ENCODE data around the gene SORCS2. TPM values are rescaled to one million over a fixed set of nuclear protein-coding genes. Genes with fewer than 3 reads are reported as not detected.

The SORCS2 gene
- total RNA-seq, 1 donor = 0.27 TPM

DNA sequence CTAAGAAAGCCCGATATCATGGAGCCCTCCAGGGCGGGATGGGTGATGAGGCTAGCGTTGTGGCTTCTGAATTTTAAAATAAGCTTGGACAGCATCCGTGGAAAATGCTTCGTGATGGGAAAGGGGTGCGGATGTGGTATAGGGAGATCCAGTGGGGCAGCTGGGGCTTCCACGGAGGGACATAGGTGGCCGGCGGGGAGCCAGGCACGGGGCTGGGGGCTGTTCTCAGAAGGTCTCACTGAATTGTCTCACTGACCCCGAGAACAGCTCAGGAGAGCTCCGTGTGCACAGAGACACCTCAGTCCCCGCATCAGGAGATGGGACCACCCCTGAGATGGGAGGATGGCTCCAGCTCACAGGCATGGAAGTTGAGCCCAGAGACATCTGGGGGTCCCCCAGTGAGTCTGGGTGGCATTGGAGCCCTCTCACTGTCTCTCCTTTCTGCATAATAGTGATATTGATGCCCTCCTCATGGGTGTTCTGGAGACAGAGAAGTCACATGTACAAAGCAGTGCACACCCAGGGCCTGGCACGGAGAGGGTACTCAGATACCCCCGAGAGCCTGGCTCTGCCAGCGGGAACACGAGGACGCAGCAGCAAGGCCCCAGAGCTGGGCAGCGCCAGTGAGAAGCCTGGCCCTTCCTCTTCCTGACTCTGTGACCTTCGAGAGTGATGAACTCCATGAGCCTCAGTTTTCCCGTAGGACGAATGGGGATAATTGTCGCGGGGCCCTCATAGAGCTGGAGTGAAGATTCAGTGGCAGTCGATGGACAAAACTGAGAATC is 313.0 kb downstream of the SORCS2 start:
- TF ChIP-seq, protein P1, sequence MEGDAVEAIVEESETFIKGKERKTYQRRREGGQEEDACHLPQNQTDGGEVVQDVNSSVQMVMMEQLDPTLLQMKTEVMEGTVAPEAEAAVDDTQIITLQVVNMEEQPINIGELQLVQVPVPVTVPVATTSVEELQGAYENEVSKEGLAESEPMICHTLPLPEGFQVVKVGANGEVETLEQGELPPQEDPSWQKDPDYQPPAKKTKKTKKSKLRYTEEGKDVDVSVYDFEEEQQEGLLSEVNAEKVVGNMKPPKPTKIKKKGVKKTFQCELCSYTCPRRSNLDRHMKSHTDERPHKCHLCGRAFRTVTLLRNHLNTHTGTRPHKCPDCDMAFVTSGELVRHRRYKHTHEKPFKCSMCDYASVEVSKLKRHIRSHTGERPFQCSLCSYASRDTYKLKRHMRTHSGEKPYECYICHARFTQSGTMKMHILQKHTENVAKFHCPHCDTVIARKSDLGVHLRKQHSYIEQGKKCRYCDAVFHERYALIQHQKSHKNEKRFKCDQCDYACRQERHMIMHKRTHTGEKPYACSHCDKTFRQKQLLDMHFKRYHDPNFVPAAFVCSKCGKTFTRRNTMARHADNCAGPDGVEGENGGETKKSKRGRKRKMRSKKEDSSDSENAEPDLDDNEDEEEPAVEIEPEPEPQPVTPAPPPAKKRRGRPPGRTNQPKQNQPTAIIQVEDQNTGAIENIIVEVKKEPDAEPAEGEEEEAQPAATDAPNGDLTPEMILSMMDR (IDR thresholded peaks at IDR 0.05; ENCODE audit: insufficient read depth, low read length) = no peak
- no peak for DNase-seq (ENCODE audit: low read depth)

DNA sequence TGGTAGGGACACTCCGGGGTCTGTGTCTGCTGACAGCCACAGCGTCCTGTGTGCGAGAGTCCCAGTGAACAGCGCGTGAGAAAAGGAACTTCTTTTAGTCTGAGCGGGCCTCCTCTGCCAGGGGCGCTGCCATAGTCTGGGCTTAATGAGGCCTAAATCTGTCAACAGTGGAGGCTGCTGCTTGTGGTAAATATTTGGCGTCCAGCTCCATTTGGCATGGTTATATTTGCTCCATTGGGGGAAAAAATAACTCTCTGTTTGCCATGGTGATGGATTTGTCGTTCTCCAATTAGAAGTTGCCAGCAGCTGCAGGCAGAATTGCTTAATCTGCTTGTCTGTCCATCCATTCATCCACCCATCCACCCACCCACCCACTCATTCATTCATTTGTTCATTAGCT is 313.8 kb downstream of the SORCS2 start:
- DNase-seq (ENCODE audit: low read depth) = no peak
- H3K4me3 ChIP-seq (ENCODE audit: low read depth, low read length) = no peak overlapping the region
- TF ChIP-seq, protein P1 (IDR thresholded peaks at IDR 0.05; ENCODE audit: insufficient read depth, low read length) = no peak

More for the DNA sequence above, 313.0 kb downstream of the SORCS2 start:
- no peak overlapping the region for H3K4me3 ChIP-seq (ENCODE audit: low read depth, low read length)

DNA sequence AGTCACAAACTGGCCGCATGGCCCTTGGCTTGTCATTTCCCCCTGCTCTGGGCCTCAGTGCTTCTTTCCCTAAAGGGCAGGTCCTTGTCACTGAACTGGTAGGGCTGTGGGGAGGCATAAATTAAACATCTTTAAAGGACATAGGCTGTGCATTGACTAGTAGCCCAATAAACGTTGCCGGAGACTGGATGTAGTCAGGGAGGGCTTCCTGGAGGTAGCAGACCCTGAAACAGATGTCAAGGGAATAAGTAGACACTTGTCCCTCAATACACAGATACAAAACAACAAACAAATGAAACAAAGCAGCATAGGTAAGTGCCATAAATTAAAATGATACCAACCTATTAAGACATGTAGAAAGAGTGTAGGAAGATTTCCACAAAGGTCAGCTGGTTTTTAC is 314.2 kb downstream of the SORCS2 start:
- TF ChIP-seq, protein P1 (IDR thresholded peaks at IDR 0.05; ENCODE audit: insufficient read depth, low read length) = no peak
- no peak for DNase-seq (ENCODE audit: low read depth)
- H3K4me3 ChIP-seq (ENCODE audit: low read depth, low read length) = no peak overlapping the region

DNA sequence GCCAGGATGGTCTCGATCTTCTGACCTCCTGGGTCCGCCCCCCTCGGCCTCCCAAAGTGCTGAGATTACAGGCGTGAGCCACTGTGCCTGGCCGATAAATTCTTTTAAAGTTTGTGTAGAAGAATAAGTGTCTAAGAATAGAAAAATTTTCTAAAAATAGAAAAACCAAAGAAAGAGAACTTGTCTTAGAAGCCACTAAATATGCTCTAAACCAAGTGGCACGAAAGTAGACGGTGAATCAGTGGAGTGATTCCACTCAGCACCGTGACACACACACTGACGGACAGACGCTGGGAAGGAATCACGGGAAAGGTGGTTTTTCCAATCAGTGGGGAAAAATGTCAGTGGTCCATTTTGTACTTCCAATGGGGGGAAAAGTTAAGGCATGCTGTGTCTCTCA is 315.0 kb downstream of the SORCS2 start:
- TF ChIP-seq, protein P1 (IDR thresholded peaks at IDR 0.05; ENCODE audit: insufficient read depth, low read length) = no peak
- DNase-seq (ENCODE audit: low read depth) = no peak

DNA sequence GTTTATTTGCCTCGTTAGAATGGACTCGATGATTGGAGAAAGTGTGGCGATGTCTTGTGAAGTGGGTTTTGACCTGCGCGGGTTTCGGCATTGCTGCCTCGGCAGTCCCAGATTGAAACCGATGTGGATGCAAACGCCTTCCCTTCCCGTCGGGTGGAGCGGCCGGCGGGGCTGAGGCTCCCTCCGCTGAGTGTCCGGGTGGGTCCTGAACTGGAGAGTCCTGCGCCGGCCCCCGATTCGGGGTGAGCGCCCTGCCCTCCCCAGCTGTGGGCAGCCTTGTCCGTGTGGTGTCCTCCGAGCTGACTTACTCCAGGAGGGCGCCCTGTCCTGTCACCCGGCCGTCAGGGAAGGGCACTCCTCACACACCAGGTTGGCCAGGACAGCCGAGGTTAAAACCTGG is 317.7 kb downstream of the SORCS2 start:
- no peak for DNase-seq (ENCODE audit: low read depth)
- no peak overlapping the region for H3K4me3 ChIP-seq (ENCODE audit: low read depth, low read length)
- TF ChIP-seq, protein P1 (IDR thresholded peaks at IDR 0.05; ENCODE audit: insufficient read depth, low read length) = no peak

More for the DNA sequence above, 315.0 kb downstream of the SORCS2 start:
- H3K4me3 ChIP-seq (ENCODE audit: low read depth, low read length) = no peak overlapping the region

DNA sequence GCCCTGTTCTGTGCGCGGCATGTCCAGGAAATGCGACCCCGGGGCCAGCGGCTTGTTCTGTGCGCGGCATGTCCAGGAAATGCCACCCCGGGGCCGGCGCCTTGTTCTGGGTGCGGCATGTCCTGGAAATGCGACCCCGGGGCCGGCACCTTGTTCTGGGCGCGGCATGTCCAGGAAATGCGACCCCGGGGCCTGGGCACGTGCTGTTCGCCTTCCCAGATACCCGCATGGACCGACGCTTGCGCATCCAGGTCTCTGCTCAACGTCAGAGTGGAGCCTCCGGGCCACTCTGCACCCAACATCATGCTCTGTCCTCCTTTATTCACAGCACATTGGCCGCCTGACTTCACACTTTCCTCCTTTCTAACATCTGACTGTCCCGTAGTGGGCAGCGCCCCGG is 318.2 kb downstream of the SORCS2 start:
- H3K4me3 ChIP-seq (ENCODE audit: low read depth, low read length) = no peak overlapping the region
- no peak for DNase-seq (ENCODE audit: low read depth)
- TF ChIP-seq, protein P1 (IDR thresholded peaks at IDR 0.05; ENCODE audit: insufficient read depth, low read length) = no peak
